Endothelial cell (in vitro differentiated cells): ENCODE measurements around the gene LIPG. TPM values are rescaled to one million over a fixed set of nuclear protein-coding genes. Genes with fewer than 3 reads are reported as not detected.
"Not testable (repeated sequence)": the region's sequence is repeated elsewhere in the genome, so short reads cannot be mapped to it uniquely, and the experiment has no call there.

ENCODE experiments used
- DNase-seq: peaks from one replicate; pipeline ENCODE4 v3.0.0; 2021; ENCODE audit warnings: low spot score
- H3K27ac Mint-ChIP-seq: one replicate; pipeline ENCODE4 v1.8.0; 2021; ENCODE audit warnings: mixed read lengths, inconsistent platforms; ENCODE audit not compliant: unreplicated experiment
- H3K27me3 Mint-ChIP-seq: one replicate; pipeline ENCODE4 v1.8.0; 2021; ENCODE audit warnings: mild to moderate bottlenecking, moderate library complexity, mixed read lengths, inconsistent platforms; ENCODE audit not compliant: unreplicated experiment
- H3K36me3 Mint-ChIP-seq: one replicate; pipeline ENCODE4 v1.8.0; 2021; ENCODE audit warnings: mild to moderate bottlenecking, low read depth, mixed read lengths, inconsistent platforms; ENCODE audit not compliant: unreplicated experiment
- H3K4me1 Mint-ChIP-seq: one replicate; pipeline ENCODE4 v1.8.0; 2021; ENCODE audit warnings: mild to moderate bottlenecking, mixed read lengths, inconsistent platforms; ENCODE audit not compliant: unreplicated experiment
- H3K4me3 Mint-ChIP-seq: one replicate; pipeline ENCODE4 v1.8.0; 2021; ENCODE audit warnings: mild to moderate bottlenecking, mixed read lengths, inconsistent platforms; ENCODE audit not compliant: unreplicated experiment
- H3K9me3 Mint-ChIP-seq: one replicate; pipeline ENCODE4 v1.8.0; 2021; ENCODE audit warnings: mixed read lengths, inconsistent platforms; ENCODE audit not compliant: unreplicated experiment
- long read RNA-seq: library from polyadenylated mRNA; unstranded; transcript quantifications from one replicate; pipeline ENCODE4 v2.0.0, GENCODE V29; 2020; ENCODE audit not compliant: unreplicated experiment
- total RNA-seq: library from RNA; stranded (reverse); fragmentation: NEBNext Ultra II Directional; extraction: Animal tissue kit (Norgen Biotek cat#: 25700); gene quantifications from one replicate; pipeline ENCODE4 v1.2.1, GENCODE V29; 2021; ENCODE audit not compliant: unreplicated experiment
- TF ChIP-seq, protein P1 (sequence below): fragments of 200-600 bp; sonication (generic); IDR thresholded peaks from one replicate; pipeline ENCODE4 v1.5.0; 2021; ENCODE audit warnings: antibody characterized with exemption; ENCODE audit not compliant: unreplicated experiment

The LIPG gene
- 19.6 TPM for total RNA-seq
- long read RNA-seq, full-length matches to known transcripts, result 4 of 5 reads
- long read RNA-seq, partial matches to known transcripts, result 1 of 5 reads
- long read RNA-seq, other reads (novel, unspliced or antisense), result 0 of 5 reads

DNA sequence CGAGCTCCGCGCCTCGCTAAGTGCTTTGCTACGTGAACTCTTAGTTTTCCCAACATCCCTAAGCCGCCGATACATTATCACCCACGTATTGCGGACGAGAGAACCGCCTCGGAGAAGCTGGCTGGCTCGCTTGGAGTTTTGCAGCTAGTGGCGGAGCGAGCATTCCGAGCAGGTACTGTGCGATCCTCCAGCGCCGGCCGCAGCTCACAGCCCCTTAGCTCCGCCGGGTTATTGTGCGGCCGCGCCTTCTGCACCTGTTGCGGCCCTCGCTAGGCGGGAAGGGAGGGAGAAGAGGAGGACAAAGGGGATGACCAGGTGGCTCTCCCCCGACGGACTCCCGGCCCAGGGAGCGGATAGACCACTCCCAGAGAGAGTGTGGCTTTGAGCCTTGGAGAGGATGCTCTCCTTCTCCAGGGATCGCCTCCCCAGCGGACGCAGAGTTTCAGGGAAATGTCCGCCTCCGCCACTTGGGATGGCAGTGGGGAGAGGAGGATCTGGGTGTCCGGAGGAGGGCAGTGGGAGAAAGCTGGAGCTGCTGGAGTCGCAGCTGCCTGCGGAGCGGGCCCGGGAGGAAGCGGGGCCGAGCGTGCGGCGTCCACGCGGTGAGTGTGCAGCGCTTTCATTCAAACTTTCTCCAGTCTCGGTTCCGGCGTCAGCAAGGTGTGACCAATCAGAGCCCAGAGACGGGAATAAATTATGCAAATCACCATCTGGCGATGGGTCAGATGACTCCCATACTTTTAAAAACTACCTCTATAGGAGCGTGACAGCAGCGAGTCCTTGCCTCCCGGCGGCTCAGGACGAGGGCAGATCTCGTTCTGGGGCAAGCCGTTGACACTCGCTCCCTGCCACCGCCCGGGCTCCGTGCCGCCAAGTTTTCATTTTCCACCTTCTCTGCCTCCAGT, at the start of gene LIPG:
TSS of gene LIPG (plus strand) at position 769 of the 905 bp plus-strand sequence. CDS start 252 bp downstream, outside the sequence.
- Mint-ChIP-seq H3K27me3 (peaks cover 13% of the 10 kb centered on the region), H3K9me3 (no peaks in the 10 kb centered on the region), H3K27ac (peak within 1 kb of the TSS; percentile 24), H3K4me1 (peaks cover 23% of the 10 kb centered on the region), H3K36me3 (no peaks in the 10 kb centered on the region), H3K4me3 (peak within 1 kb of the TSS; percentile 92)
- TF ChIP-seq, protein P1, sequence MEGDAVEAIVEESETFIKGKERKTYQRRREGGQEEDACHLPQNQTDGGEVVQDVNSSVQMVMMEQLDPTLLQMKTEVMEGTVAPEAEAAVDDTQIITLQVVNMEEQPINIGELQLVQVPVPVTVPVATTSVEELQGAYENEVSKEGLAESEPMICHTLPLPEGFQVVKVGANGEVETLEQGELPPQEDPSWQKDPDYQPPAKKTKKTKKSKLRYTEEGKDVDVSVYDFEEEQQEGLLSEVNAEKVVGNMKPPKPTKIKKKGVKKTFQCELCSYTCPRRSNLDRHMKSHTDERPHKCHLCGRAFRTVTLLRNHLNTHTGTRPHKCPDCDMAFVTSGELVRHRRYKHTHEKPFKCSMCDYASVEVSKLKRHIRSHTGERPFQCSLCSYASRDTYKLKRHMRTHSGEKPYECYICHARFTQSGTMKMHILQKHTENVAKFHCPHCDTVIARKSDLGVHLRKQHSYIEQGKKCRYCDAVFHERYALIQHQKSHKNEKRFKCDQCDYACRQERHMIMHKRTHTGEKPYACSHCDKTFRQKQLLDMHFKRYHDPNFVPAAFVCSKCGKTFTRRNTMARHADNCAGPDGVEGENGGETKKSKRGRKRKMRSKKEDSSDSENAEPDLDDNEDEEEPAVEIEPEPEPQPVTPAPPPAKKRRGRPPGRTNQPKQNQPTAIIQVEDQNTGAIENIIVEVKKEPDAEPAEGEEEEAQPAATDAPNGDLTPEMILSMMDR, result no peak
- peak; percentile 51 for DNase-seq

DNA sequence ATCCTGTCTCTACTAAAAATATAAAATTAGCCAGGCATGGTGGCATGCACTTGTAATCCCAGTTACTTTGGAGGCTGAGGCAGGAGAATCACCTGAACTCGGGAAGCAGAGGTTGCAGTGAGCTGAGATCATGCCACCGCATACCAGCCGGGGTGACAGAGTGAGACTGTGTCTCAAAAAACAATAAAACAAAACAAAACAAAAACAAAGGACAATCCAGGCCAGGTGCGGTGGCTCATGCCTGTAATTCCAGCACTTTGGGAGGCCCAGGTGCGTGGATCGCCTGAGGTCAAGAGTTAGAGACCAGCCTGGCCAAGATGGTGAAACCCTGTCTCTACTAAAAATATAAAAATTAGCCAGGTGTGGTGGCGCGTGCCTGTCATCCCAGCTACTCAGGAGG, 49.0 kb upstream of the LIPG start:
- H3K36me3 Mint-ChIP-seq, DNase-seq, H3K4me3 Mint-ChIP-seq, H3K27me3 Mint-ChIP-seq, H3K27ac Mint-ChIP-seq, H3K9me3 Mint-ChIP-seq: not testable (repeated sequence)
- peaks cover 18% of the 10 kb centered on the region for H3K4me1 Mint-ChIP-seq

DNA sequence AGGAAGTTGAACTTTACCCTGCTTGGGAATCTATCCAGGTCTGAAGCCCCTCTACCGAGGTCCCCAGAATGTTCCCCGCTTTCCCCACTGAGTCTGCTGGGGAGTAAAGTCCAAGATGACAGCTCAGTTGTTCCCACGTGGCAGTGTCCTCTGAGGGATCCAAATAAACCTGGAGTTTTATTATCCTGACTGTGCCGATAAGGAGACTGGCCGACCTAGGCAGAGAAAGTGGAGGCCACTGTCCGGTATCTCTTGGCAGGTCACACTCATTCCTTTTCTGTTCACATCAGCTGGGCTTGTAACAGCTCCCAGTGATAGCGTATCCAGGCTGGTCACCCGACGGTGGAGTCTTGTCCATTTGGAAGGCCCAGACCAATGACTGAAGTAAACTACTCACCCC, 47.3 kb upstream of the LIPG start:
- TF ChIP-seq, protein P1, result no peak
- no peak for DNase-seq
- no peak overlapping the region for H3K4me3 Mint-ChIP-seq
- H3K27me3 Mint-ChIP-seq, result peaks cover 6% of the 10 kb centered on the region
- no peaks in the 10 kb centered on the region for H3K9me3 Mint-ChIP-seq
- peaks cover 24% of the 10 kb centered on the region for H3K4me1 Mint-ChIP-seq
- peak overlapping the region; percentile 9 for H3K27ac Mint-ChIP-seq
- no peaks in the 10 kb centered on the region for H3K36me3 Mint-ChIP-seq

DNA sequence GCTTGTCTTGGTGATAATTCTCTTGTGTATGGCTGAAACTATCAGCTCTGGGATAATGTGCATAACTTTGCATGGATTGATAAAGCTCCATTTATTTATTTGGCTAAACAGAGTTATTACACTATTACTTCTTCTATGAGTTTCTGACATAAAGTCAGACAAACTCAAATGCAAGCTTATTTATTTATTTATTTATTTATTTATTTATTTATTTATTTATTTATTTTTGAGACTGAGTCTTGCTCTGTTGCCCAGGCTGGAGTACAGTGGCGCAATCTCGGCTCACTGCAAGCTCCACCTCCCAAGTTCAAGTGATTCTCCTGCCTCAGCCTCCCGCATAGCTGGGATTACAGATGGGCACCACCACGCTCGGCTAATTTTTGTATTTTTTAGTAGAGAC, 46.9 kb upstream of the LIPG start:
- not testable (repeated sequence) for DNase-seq, H3K27me3 Mint-ChIP-seq, H3K9me3 Mint-ChIP-seq, H3K36me3 Mint-ChIP-seq, H3K4me3 Mint-ChIP-seq
- Mint-ChIP-seq H3K27ac (peak overlapping the region; percentile 9), H3K4me1 (peaks cover 24% of the 10 kb centered on the region)

DNA sequence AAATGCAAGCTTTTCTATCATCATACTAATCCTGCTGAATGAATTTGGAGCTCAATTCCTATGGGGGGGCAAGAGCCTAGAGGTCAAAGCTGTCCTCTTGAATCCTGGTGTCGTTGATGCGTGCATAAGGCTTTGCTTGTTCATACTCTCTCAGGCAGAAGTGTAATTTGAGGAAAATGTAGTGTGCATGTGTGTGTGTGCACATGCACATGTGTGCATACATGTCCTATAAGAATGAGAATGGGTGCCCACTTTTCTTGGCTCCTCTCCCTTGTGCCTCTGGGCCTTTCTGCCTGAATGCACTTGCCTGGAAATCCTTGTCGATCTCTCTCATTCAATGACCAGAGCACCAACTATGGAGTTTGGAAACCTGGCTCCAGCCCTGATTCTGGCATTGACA, 46.3 kb upstream of the LIPG start:
- H3K27me3 Mint-ChIP-seq, result peaks cover 2% of the 10 kb centered on the region
- H3K4me1 Mint-ChIP-seq, result peaks cover 24% of the 10 kb centered on the region
- DNase-seq, result no peak
- no peaks in the 10 kb centered on the region for H3K9me3 Mint-ChIP-seq
- no peak overlapping the region for H3K27ac Mint-ChIP-seq
- no peaks in the 10 kb centered on the region for H3K36me3 Mint-ChIP-seq
- TF ChIP-seq, protein P1, result no peak
- no peak overlapping the region for H3K4me3 Mint-ChIP-seq

DNA sequence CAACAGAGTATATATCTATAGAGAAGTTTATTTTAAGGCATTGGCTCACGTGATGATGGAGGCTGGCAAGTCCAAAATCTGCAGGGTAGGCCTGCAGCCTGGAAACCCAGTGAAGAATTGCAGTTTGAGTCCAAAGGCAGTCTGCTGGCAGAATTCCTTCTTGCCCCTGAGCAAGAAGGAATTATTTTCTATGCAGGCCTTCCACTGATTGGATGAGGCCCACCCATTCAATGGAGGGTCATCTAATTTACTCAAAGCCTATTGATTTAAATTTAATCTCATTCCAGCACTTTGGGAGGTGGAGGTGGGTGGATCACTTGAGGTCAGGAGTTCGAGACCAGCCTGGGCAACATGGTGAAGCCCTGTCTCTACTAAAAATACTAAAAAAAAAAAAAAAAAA, 44.4 kb upstream of the LIPG start:
- no peak overlapping the region for H3K27ac Mint-ChIP-seq
- no peak overlapping the region for H3K4me3 Mint-ChIP-seq
- H3K4me1 Mint-ChIP-seq, result peaks cover 27% of the 10 kb centered on the region

More for the DNA sequence above, 44.4 kb upstream of the LIPG start:
- Mint-ChIP-seq H3K9me3 (no peaks in the 10 kb centered on the region), H3K27me3 (peaks cover 2% of the 10 kb centered on the region), H3K36me3 (no peaks in the 10 kb centered on the region)
- TF ChIP-seq, protein P1, result no peak
- no peak for DNase-seq
